A549 (cell line): ENCODE data around the gene GABBR2. TPM values are rescaled to one million over a fixed set of nuclear protein-coding genes. Genes with fewer than 3 reads are reported as not detected.

ENCODE experiments used
- ATAC-seq, 2 experiments: fragments of 200-7000 bp in 1 of 2; fragments of >200 bp in 1 of 2; cut with Nextera tagmentation in 1 of 2; cut with Tn5 transposase in 1 of 2; 3 replicates each; pipeline versions ENCODE4 v1.8.0 to v1.9.1; 2018 to 2020; ENCODE audit warnings: mild to moderate bottlenecking in 1 of 2, moderate library complexity in 1 of 2
- CTCF ChIA-PET: fragments of 300-600 bp; sonication (Branson Sonifier 250); formaldehyde crosslinking; extraction: SDS; loops from one replicate; lab custom pipeline; 2021; ENCODE audit warnings: antibody characterized with exemption, inconsistent platforms; lab: Yijun Ruan, JAX
- POLR2A ChIA-PET: fragments of 350-600 bp; formaldehyde crosslinking; extraction: SDS; loops from one replicate; lab custom pipeline; 2021; ENCODE audit warnings: antibody characterized with exemption, inconsistent platforms; lab: Yijun Ruan, JAX
- DNase-seq, 2 experiments: peaks; one replicate each; pipeline versions ENCODE4 v3.0.0 to v3.0.0-alpha.2; 2011 to 2016; ENCODE audit warnings: low read depth in 1 of 2, low spot score in 1 of 2
- FAIRE-seq: peaks from 2 replicates; lab custom pipeline; 2011; peaks lifted over from hg19 to GRCh38; lab: Jason Lieb, UNC
- H3K27ac ChIP-seq, 2 experiments: fragments of >200 bp; sonication (Bioruptor Twin); formaldehyde crosslinking; 3 replicates each; pipeline ENCODE4 v1.5.1; 2016 to 2017
- H3K4me1 ChIP-seq: fragments of >200 bp; sonication (Bioruptor Twin); formaldehyde crosslinking; 3 replicates; pipeline ENCODE4 v1.6.1; 2016
- H3K4me2 ChIP-seq: fragments of >200 bp; sonication (Bioruptor Twin); formaldehyde crosslinking; 3 replicates; pipeline ENCODE4 v1.6.1; 2016
- H3K4me3 ChIP-seq: fragments of >200 bp; sonication (Bioruptor Twin); formaldehyde crosslinking; 3 replicates; pipeline ENCODE4 v1.5.1; 2016
- H3K9me3 ChIP-seq: fragments of >200 bp; sonication (Bioruptor Twin); formaldehyde crosslinking; 3 replicates; pipeline ENCODE4 v1.6.1; 2016
- BHLHE40 ChIP-seq: IDR thresholded peaks from 2 replicates; pipeline ENCODE4 v1.6.1; 2012; ENCODE audit warnings: low read depth, low read length, inconsistent platforms
- CEBPB ChIP-seq, 2 experiments: fragments of >200 bp in 1 of 2; sonication (Bioruptor Twin) in 1 of 2; formaldehyde crosslinking in 1 of 2; IDR thresholded peaks; 2 replicates each; pipeline ENCODE4 v1.6.1; 2012 to 2016
- CHD4 ChIP-seq: fragments of 200-600 bp; sonication (generic); IDR thresholded peaks from 2 replicates; pipeline ENCODE4 v1.6.1; 2016; ENCODE audit warnings: antibody characterized with exemption, mild to moderate bottlenecking, borderline replicate concordance
- FOSB ChIP-seq: fragments of 250-450 bp; sonication (Bioruptor Pico); IDR thresholded peaks from 2 replicates; pipeline ENCODE4 v1.5.0; 2020; ENCODE audit warnings: mild to moderate bottlenecking, moderate library complexity
- FOSL2 ChIP-seq, 2 experiments: fragments of 450-650 bp in 1 of 2; fragments of >200 bp in 1 of 2; sonication (Bioruptor Twin) in 1 of 2; formaldehyde crosslinking; IDR thresholded peaks; 2 replicates each; pipeline versions ENCODE4 v1.5.0 to v1.6.1; 2016 to 2020; ENCODE audit warnings: mild to moderate bottlenecking in 1 of 2, moderate library complexity in 1 of 2
- GATA3 ChIP-seq: IDR thresholded peaks from 2 replicates; pipeline ENCODE4 v1.6.1; 2012; ENCODE audit warnings: borderline replicate concordance
- HDAC2 ChIP-seq: fragments of 200-600 bp; sonication (generic); IDR thresholded peaks from 2 replicates; pipeline ENCODE4 v1.6.1; 2016
- HOXB13 ChIP-seq: fragments of 250-450 bp; sonication (Bioruptor Pico); IDR thresholded peaks from 2 replicates; pipeline ENCODE4 v1.5.0; 2020; ENCODE audit warnings: low read depth, mild to moderate bottlenecking, moderate library complexity
- HOXB5 ChIP-seq: fragments of 250-450 bp; sonication (Bioruptor Pico); IDR thresholded peaks from 2 replicates; pipeline ENCODE4 v1.5.0; 2020; ENCODE audit warnings: mild to moderate bottlenecking, moderate library complexity
- JUN ChIP-seq, 2 experiments: fragments of >200 bp; sonication (Bioruptor Twin); formaldehyde crosslinking; IDR thresholded peaks; 2 replicates in 1 of 2; 3 replicates in 1 of 2; pipeline ENCODE4 v1.6.1; 2016 to 2017
- JUNB ChIP-seq: fragments of >200 bp; sonication (Bioruptor Twin); formaldehyde crosslinking; IDR thresholded peaks from 2 replicates; pipeline ENCODE4 v1.6.1; 2016
- KDM5A ChIP-seq: fragments of 200-600 bp; sonication (generic); IDR thresholded peaks from 2 replicates; pipeline ENCODE4 v1.6.1; 2016; ENCODE audit warnings: antibody characterized with exemption, mild to moderate bottlenecking
- MAFK ChIP-seq: fragments of 450-650 bp; IDR thresholded peaks from 2 replicates; pipeline ENCODE4 v1.6.1; 2014; ENCODE audit not compliant: partially characterized antibody
- MYC ChIP-seq: IDR thresholded peaks from 2 replicates; pipeline ENCODE4 v1.6.1; 2012; ENCODE audit warnings: mild to moderate bottlenecking, inconsistent platforms, low read length, improper control_type of control experiment, borderline replicate concordance
- NFE2L2 ChIP-seq: fragments of 150-350 bp; conservative IDR thresholded peaks from 2 replicates; pipeline ENCODE4 v1.6.1; 2014; ENCODE audit warnings: low read length
- NPAS2 ChIP-seq: fragments of 250-450 bp; sonication (Bioruptor Pico); IDR thresholded peaks from 2 replicates; pipeline ENCODE4 v1.8.0; 2022; ENCODE audit warnings: mild to moderate bottlenecking, moderate library complexity, borderline replicate concordance
- NR3C1 ChIP-seq: fragments of >200 bp; sonication (Bioruptor Twin); formaldehyde crosslinking; IDR thresholded peaks from 3 replicates; pipeline ENCODE4 v1.6.1; 2017
- RARB ChIP-seq: fragments of 250-450 bp; sonication (Bioruptor Pico); IDR thresholded peaks from 2 replicates; pipeline ENCODE4 v1.8.0; 2021; ENCODE audit warnings: mild to moderate bottlenecking, moderate library complexity
- RFX5 ChIP-seq: fragments of 450-650 bp; IDR thresholded peaks from 2 replicates; pipeline ENCODE4 v1.7.1; 2014; ENCODE audit warnings: antibody characterized with exemption, mild to moderate bottlenecking, moderate library complexity
- SREBF2 ChIP-seq: fragments of 450-650 bp; IDR thresholded peaks from 2 replicates; pipeline ENCODE4 v1.6.1; 2014; ENCODE audit warnings: mild to moderate bottlenecking, moderate library complexity
- TFCP2L1 ChIP-seq: fragments of 250-450 bp; sonication (Bioruptor Pico); IDR thresholded peaks from 2 replicates; pipeline ENCODE4 v1.5.0; 2021; ENCODE audit warnings: mild to moderate bottlenecking
- ZC3H11A ChIP-seq: fragments of 450-650 bp; IDR thresholded peaks from 2 replicates; pipeline ENCODE4 v1.6.1; 2014; ENCODE audit warnings: antibody characterized with exemption, mild to moderate bottlenecking
- ZFP36 ChIP-seq: fragments of 450-650 bp; IDR thresholded peaks from 2 replicates; pipeline ENCODE4 v1.6.1; 2014; ENCODE audit warnings: borderline replicate concordance; ENCODE audit not compliant: partially characterized antibody
- ZNF302 ChIP-seq: fragments of 250-450 bp; sonication (Bioruptor Pico); IDR thresholded peaks from 2 replicates; pipeline ENCODE4 v1.9.0; 2021; ENCODE audit warnings: inconsistent platforms, mild to moderate bottlenecking, moderate library complexity
- WGBS: methylation state at CpG from one replicate; pipeline ENCODE4 v1.1.6; 2017; ENCODE audit errors: missing lambda C conversion rate; 5-methylcytosine and 5-hydroxymethylcytosine counted together
- polyA plus RNA-seq, 4 experiments: library from polyadenylated mRNA; depleted of rRNA in 3 of 4; stranded (reverse); fragments of >200 nt; fragmentation: RNase III in 1 of 4; extraction: RNeasy Plus Mini Kit Qiagen cat#74134 plus additional on column Dnase treatment in 1 of 4; gene quantifications; 2 replicates in 3 of 4; 3 replicates in 1 of 4; pipeline ENCODE4 v1.2.3, GENCODE V29; 2011 to 2017
- TF ChIP-seq, protein P1 (sequence below): fragments of >200 bp; sonication (Bioruptor Twin); formaldehyde crosslinking; IDR thresholded peaks from 2 replicates; pipeline ENCODE4 v1.6.1; 2016
- TF ChIP-seq, protein P2 (sequence below): fragments of >200 bp; sonication (Bioruptor Twin); formaldehyde crosslinking; IDR thresholded peaks from 3 replicates; pipeline ENCODE4 v1.6.1; 2016
- TF ChIP-seq, protein P3 (sequence below): fragments of 250-450 bp; sonication (Bioruptor Pico); IDR thresholded peaks from 2 replicates; pipeline ENCODE4 v1.5.0; 2020; ENCODE audit warnings: low read depth, mild to moderate bottlenecking, moderate library complexity
- TF ChIP-seq, protein P4 (sequence below): IDR thresholded peaks from 2 replicates; pipeline ENCODE4 v1.6.1; 2012

Gene GABBR2
- polyA plus RNA-seq, 2 of the 4 experiments (the other 2 are of a cell fraction): 0.08 to 0.57 TPM

DNA sequence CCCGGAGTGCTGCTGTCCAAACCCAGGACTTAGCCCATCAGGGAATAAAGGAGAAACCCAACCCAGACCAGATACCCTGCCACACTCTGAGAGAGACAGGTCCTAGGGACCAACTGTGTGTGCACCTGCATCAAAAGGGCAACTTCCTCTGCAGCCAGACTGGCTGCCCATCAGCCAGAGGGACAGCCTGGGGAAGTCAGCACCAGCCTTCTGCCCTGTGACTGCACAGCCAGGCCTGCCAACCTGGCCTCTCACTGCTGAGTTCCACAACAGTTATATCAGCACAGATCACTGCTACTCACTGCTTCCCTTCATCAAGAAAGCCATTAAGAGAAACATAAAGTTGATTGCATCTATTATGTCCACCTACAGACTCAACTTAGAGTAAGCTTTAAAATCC is 18.0 kb downstream of the GABBR2 start:
- 11% methylated on average over 1 of the region's 1 CpG for WGBS
- no peak overlapping the region for H3K4me3 ChIP-seq
- no peaks in the 10 kb centered on the region for H3K4me1 ChIP-seq
- CTCF ChIA-PET: interaction anchor here (1.1 to 2.5 kb wide), 4 partner anchors 16 to 375 kb away, joined by 3 to 8 read pairs (median 3); no protein-coding TSS in a partner anchor
- no peak for ATAC-seq
- no peak overlapping the region for H3K4me2 ChIP-seq
- H3K9me3 ChIP-seq: no peaks in the 10 kb centered on the region
- no peak overlapping the region for H3K27ac ChIP-seq
- TF ChIP-seq NPAS2 (CRISPR knock-in tag) (no peak), RARB (CRISPR knock-in tag) (no peak), ZC3H11A (no peak), RFX5 (no peak), HDAC2 (no peak), JUNB (no peak), MYC (no peak), ZFP36 (no peak), HOXB5 (CRISPR knock-in tag) (no peak), HOXB13 (CRISPR knock-in tag) (no peak), MAFK (no peak), BHLHE40 (no peak), ZNF302 (CRISPR knock-in tag) (no peak), CEBPB (IDR thresholded peaks at IDR 0.05) (no peak), JUN (IDR thresholded peaks at IDR 0.05) (no peak)
- TF ChIP-seq, protein P1, sequence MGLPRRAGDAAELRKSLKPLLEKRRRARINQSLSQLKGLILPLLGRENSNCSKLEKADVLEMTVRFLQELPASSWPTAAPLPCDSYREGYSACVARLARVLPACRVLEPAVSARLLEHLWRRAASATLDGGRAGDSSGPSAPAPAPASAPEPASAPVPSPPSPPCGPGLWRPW: no peak
- TF ChIP-seq, protein P2, sequence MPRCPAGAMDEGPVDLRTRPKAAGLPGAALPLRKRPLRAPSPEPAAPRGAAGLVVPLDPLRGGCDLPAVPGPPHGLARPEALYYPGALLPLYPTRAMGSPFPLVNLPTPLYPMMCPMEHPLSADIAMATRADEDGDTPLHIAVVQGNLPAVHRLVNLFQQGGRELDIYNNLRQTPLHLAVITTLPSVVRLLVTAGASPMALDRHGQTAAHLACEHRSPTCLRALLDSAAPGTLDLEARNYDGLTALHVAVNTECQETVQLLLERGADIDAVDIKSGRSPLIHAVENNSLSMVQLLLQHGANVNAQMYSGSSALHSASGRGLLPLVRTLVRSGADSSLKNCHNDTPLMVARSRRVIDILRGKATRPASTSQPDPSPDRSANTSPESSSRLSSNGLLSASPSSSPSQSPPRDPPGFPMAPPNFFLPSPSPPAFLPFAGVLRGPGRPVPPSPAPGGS: no peak
- TF ChIP-seq, protein P3, sequence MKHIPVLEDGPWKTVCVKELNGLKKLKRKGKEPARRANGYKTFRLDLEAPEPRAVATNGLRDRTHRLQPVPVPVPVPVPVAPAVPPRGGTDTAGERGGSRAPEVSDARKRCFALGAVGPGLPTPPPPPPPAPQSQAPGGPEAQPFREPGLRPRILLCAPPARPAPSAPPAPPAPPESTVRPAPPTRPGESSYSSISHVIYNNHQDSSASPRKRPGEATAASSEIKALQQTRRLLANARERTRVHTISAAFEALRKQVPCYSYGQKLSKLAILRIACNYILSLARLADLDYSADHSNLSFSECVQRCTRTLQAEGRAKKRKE: no peak
- no peak for FAIRE-seq
- POLR2A ChIA-PET: no interaction called here
- no peak for DNase-seq

DNA sequence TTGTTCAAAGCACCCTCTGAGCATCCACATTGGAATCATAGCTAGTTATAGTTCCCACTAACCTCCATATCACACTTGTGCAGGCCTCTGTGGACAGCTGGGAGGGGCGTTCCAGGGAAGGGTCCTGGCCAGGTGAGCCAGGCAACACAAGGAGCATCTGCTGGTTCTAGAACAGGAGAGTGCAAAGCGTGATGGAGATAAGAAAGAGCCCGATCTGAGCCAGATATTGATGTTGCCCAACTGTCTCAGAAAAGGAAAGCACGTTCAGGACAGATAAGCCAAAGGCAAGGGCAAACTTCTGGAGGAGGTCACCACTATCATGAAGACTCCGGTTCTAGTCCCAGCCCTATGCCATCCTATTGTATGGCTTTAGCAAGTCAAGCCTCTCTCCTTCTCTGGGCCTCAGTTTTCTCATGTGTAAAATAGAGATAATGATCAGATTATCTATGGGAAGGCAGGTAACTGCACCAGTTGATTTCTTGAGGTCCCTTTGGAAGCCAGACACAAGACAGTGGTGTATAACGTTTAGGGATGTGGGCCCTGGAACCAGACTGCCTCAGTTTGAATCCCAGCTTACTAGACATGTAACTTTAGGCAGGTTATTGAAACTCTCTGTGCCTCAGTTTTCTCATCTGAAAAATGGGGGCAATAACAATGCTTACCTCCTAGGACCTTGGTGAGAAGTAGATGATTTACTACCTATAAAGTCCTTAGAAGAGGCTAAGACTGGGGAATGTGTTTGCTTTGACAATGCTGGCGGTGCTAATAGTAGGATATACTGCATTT is 19.8 kb downstream of the GABBR2 start:
- H3K4me2 ChIP-seq: no peak overlapping the region
- ATAC-seq (no peak), DNase-seq (no peak), FAIRE-seq (no peak)
- TF ChIP-seq GATA3: no peak
- TF ChIP-seq CHD4: no peak
- TF ChIP-seq ZC3H11A: no peak
- TF ChIP-seq JUN (IDR thresholded peaks at IDR 0.05): no peak
- no peak for TF ChIP-seq FOSB (CRISPR knock-in tag)
- no peak for TF ChIP-seq NR3C1
- TF ChIP-seq KDM5A: no peak
- no peak for TF ChIP-seq TFCP2L1 (CRISPR knock-in tag)
- no peak for TF ChIP-seq NFE2L2
- TF ChIP-seq, protein P4, sequence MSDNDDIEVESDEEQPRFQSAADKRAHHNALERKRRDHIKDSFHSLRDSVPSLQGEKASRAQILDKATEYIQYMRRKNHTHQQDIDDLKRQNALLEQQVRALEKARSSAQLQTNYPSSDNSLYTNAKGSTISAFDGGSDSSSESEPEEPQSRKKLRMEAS: no peak
- TF ChIP-seq FOSL2 (IDR thresholded peaks at IDR 0.05): no peak
- no peak for TF ChIP-seq FOSL2 (CRISPR knock-in tag; IDR thresholded peaks at IDR 0.05)
- no peak for TF ChIP-seq CEBPB (IDR thresholded peaks at IDR 0.05)
- no peak for TF ChIP-seq SREBF2
- no peak for TF ChIP-seq HDAC2
- no peaks in the 10 kb centered on the region for H3K4me1 ChIP-seq
- H3K9me3 ChIP-seq: no peaks in the 10 kb centered on the region
- CTCF ChIA-PET: interaction anchor here (1.4 to 2.5 kb wide), 2 partner anchors 18 to 374 kb away, joined by 3 to 8 read pairs; no protein-coding TSS in a partner anchor
- no peak overlapping the region for H3K27ac ChIP-seq
- no peak overlapping the region for H3K4me3 ChIP-seq
- POLR2A ChIA-PET: no interaction called here
- WGBS: 22% methylated on average over 7 of the region's 7 CpGs
